H9 (cell line): ENCODE data around the gene PRR36. TPM values are rescaled to one million over a fixed set of nuclear protein-coding genes. Genes with fewer than 3 reads are reported as not detected.

ENCODE experiments used
- DNase-seq: peaks from one replicate; pipeline ENCODE4 v3.0.0-alpha.2; 2017
- H2AFZ ChIP-seq: one replicate; pipeline ENCODE4 v1.6.1; 2013; ENCODE audit warnings: mild to moderate bottlenecking, low read length, control low read depth, moderate library complexity
- H2AK5ac ChIP-seq: 2 replicates; pipeline ENCODE4 v1.6.1; 2013; ENCODE audit warnings: low read length, control low read depth, mixed read lengths; ENCODE audit not compliant: insufficient read length
- H2BK120ac ChIP-seq: one replicate; pipeline ENCODE4 v1.6.1; 2013; ENCODE audit warnings: low read depth, mild to moderate bottlenecking, low read length, control low read depth, inconsistent platforms; ENCODE audit not compliant: poor library complexity, severe bottlenecking
- H2BK12ac ChIP-seq: 2 replicates; pipeline ENCODE4 v1.6.1; 2013; ENCODE audit warnings: low read length, control low read depth, mixed read lengths, low read depth; ENCODE audit not compliant: insufficient read length
- H2BK15ac ChIP-seq: 2 replicates; pipeline ENCODE4 v1.6.1; 2013; ENCODE audit warnings: low read depth, low read length, control low read depth
- H2BK20ac ChIP-seq: one replicate; pipeline ENCODE4 v1.6.1; 2013; ENCODE audit warnings: low read depth, mild to moderate bottlenecking, low read length, control low read depth, inconsistent platforms; ENCODE audit not compliant: poor library complexity, severe bottlenecking
- H2BK5ac ChIP-seq: 2 replicates; pipeline ENCODE4 v1.6.1; 2013; ENCODE audit warnings: low read length, control low read depth, mixed read lengths; ENCODE audit not compliant: insufficient read length
- H3K14ac ChIP-seq: 2 replicates; pipeline ENCODE4 v1.6.1; 2013; ENCODE audit warnings: low read length, control low read depth; ENCODE audit not compliant: insufficient read depth
- H3K18ac ChIP-seq: 2 replicates; pipeline ENCODE4 v1.6.1; 2013; ENCODE audit warnings: low read depth, mild to moderate bottlenecking, mixed read lengths, low read length, control low read depth; ENCODE audit not compliant: insufficient read length
- H3K23ac ChIP-seq: 2 replicates; pipeline ENCODE4 v1.6.1; 2013; ENCODE audit warnings: low read length, control low read depth, mixed read lengths, low read depth; ENCODE audit not compliant: insufficient read length
- H3K23me2 ChIP-seq: 2 replicates; pipeline ENCODE4 v1.6.1; 2013; ENCODE audit warnings: low read depth, mild to moderate bottlenecking, mixed read lengths, low read length, control low read depth; ENCODE audit not compliant: insufficient read length, poor library complexity, severe bottlenecking
- H3K27ac ChIP-seq: 2 replicates; pipeline ENCODE4 v1.5.1; 2013; ENCODE audit warnings: low read length, control low read depth, mixed read lengths, low read depth; ENCODE audit not compliant: insufficient read length
- H3K27me3 ChIP-seq: 2 replicates; pipeline ENCODE4 v1.6.1; 2013; ENCODE audit warnings: low read length, control low read depth, inconsistent platforms; ENCODE audit not compliant: insufficient read depth
- H3K4ac ChIP-seq: 2 replicates; pipeline ENCODE4 v1.6.1; 2013; ENCODE audit warnings: low read depth, mild to moderate bottlenecking, control low read depth, inconsistent platforms, low read length, moderate library complexity
- H3K4me1 ChIP-seq: 2 replicates; pipeline ENCODE4 v1.6.1; 2013; ENCODE audit warnings: low read length, control low read depth, inconsistent platforms; ENCODE audit not compliant: insufficient read depth
- H3K4me2 ChIP-seq: 2 replicates; pipeline ENCODE4 v1.6.1; 2013; ENCODE audit warnings: low read length, control low read depth, mixed read lengths; ENCODE audit not compliant: insufficient read length, insufficient read depth
- H3K56ac ChIP-seq: 2 replicates; pipeline ENCODE4 v1.6.1; 2013; ENCODE audit warnings: low read depth, mild to moderate bottlenecking, mixed read lengths, low read length, control low read depth; ENCODE audit not compliant: insufficient read length
- H3K79me1 ChIP-seq: 2 replicates; pipeline ENCODE4 v1.6.1; 2013; ENCODE audit warnings: low read depth, mild to moderate bottlenecking, moderate library complexity, low read length, control low read depth, inconsistent platforms; ENCODE audit not compliant: insufficient read depth, poor library complexity, severe bottlenecking
- H3K79me2 ChIP-seq: 2 replicates; pipeline ENCODE4 v1.6.1; 2013; ENCODE audit warnings: low read length, control low read depth, inconsistent platforms; ENCODE audit not compliant: insufficient read depth
- H3K9ac ChIP-seq: 2 replicates; pipeline ENCODE4 v1.6.1; 2013; ENCODE audit warnings: low read length, control low read depth, mixed read lengths; ENCODE audit not compliant: insufficient read length; ENCODE audit errors: extremely low read depth
- H3K9me3 ChIP-seq: one replicate; pipeline ENCODE4 v1.6.1; 2013; ENCODE audit warnings: low read depth, low read length, inconsistent platforms; ENCODE audit not compliant: control insufficient read depth
- H3T11ph ChIP-seq: one replicate; pipeline ENCODE4 v1.6.1; 2013; ENCODE audit warnings: mild to moderate bottlenecking, low read length, control low read depth, inconsistent platforms
- H4K20me1 ChIP-seq: one replicate; pipeline ENCODE4 v1.6.1; 2013; ENCODE audit not compliant: control insufficient read depth, insufficient read length, insufficient read depth
- H4K5ac ChIP-seq: 2 replicates; pipeline ENCODE4 v1.6.1; 2013; ENCODE audit warnings: low read depth, mild to moderate bottlenecking, mixed read lengths, low read length, control low read depth; ENCODE audit not compliant: insufficient read length
- H4K8ac ChIP-seq: replicated peaks from 2 replicates; pipeline ENCODE4 v1.6.1; 2013; ENCODE audit warnings: low read length, control low read depth, mixed read lengths, low read depth; ENCODE audit not compliant: insufficient read length
- H4K91ac ChIP-seq: 2 replicates; pipeline ENCODE4 v1.6.1; 2013; ENCODE audit warnings: low read depth, mild to moderate bottlenecking, moderate library complexity, mixed read lengths, low read length, control low read depth; ENCODE audit not compliant: insufficient read length
- H3K27ac Mint-ChIP-seq, 3 experiments: 2 replicates in 2 of 3; 3 replicates in 1 of 3; pipeline ENCODE4 v1.8.0; 2020 to 2021; ENCODE audit warnings: mixed read lengths in 3 of 3, mild to moderate bottlenecking in 1 of 3, moderate library complexity in 1 of 3
- H3K27me3 Mint-ChIP-seq: 2 replicates; pipeline ENCODE4 v1.8.0; 2021; ENCODE audit warnings: low read depth, mild to moderate bottlenecking, moderate library complexity, mixed read lengths
- H3K36me3 Mint-ChIP-seq, 3 experiments: 2 replicates in 2 of 3; 3 replicates in 1 of 3; pipeline ENCODE4 v1.8.0; 2020 to 2021; ENCODE audit warnings: low read depth in 3 of 3, mixed read lengths in 3 of 3; ENCODE audit not compliant: insufficient read depth in 1 of 3
- H3K4me1 Mint-ChIP-seq, 2 experiments: 2 replicates each; pipeline ENCODE4 v1.8.0; 2020; ENCODE audit warnings: mixed read lengths in 2 of 2
- H3K4me3 Mint-ChIP-seq, 2 experiments: 2 replicates in 1 of 2; 3 replicates in 1 of 2; pipeline ENCODE4 v1.8.0; 2020 to 2021; ENCODE audit warnings: mild to moderate bottlenecking in 2 of 2, mixed read lengths in 2 of 2, moderate library complexity in 1 of 2
- H3K9me3 Mint-ChIP-seq, 2 experiments: 2 replicates in 1 of 2; 3 replicates in 1 of 2; pipeline ENCODE4 v1.8.0; 2020; ENCODE audit warnings: mild to moderate bottlenecking in 2 of 2, mixed read lengths in 2 of 2, moderate library complexity in 1 of 2
- WGBS: extraction: QIAGEN DNeasy Blood & Tissue Kit; methylation state at CpG from one replicate; pipeline ENCODE4 v1.1.7; 2013; ENCODE audit warnings: missing lambda C conversion rate, low lambda C conversion rate, mixed read lengths; ENCODE audit not compliant: insufficient read length; ENCODE audit errors: extremely low coverage; 5-methylcytosine and 5-hydroxymethylcytosine counted together
- total RNA-seq: library from RNA; stranded (reverse); gene quantifications from 2 replicates; pipeline ENCODE4 v1.2.1, GENCODE V29; 2021
- TF ChIP-seq, protein P1 (sequence below): fragments of 200-600 bp; sonication (generic); conservative IDR thresholded peaks from 3 replicates; pipeline ENCODE4 v1.8.0; 2021; ENCODE audit warnings: antibody characterized with exemption, mild to moderate bottlenecking

PRR36 gene
- total RNA-seq, 1 experiment from 2014 or later, result 20.4 TPM

DNA sequence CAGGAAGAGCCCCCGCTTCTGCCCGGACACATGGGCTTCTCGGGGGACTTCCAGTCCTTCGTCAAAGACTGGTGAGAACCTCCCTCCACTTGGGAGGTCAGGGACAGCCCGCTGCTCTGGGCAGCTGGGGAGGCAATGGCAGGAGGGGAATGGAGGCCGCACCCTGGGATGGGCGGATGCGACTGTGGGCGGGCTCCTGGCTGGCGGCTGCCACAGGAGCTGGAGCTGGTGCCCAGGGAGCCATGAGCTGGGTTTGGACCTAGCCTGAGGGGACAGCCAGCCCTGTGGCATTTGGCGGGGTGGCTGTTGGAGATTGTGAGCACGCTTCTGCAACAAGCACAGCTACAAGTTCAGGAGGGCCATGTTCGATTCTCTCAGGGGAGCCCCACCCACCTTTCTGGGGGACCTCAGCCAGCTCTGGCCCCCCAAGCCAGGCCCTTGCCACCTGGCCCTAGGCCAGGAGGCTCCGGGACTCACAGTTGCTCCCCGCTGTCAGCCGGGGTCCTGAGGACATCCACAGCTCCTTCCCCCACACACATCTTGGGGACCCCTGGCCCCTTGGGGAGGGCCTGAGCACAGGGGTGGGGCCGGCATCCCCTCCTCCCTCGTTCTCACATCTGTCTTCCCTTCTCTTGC, 37.4 kb upstream of the PRR36 start:
- Histone ChIP-seq H4K20me1 (no peaks in the 10 kb centered on the region), H3K79me1 (no peaks in the 10 kb centered on the region), H2BK20ac (no peak overlapping the region), H2BK5ac (no peak overlapping the region), H3K56ac (no peak overlapping the region), H3K27me3 (peaks cover 9% of the 10 kb centered on the region; the same call in 1 of the 2 replicates), H4K8ac (no peak overlapping the region), H3K9ac (no peak overlapping the region), H3K23ac (no peak overlapping the region), H3K27ac (no peak overlapping the region), H4K5ac (no peak overlapping the region), H3K4me2 (no peak overlapping the region), H2BK120ac (no peak overlapping the region), H3K18ac (no peak overlapping the region), H3K14ac (no peak overlapping the region), H2BK12ac (no peak overlapping the region), H2BK15ac (no peak overlapping the region), H3K79me2 (no peaks in the 10 kb centered on the region), H2AFZ (no peak overlapping the region), H3K9me3 (no peaks in the 10 kb centered on the region), H3K4ac (no peak overlapping the region), H3T11ph (no peak overlapping the region), H3K23me2 (peaks cover 5% of the 10 kb centered on the region), H4K91ac (no peak overlapping the region), H3K4me1 (no peaks in the 10 kb centered on the region), H2AK5ac (no peak overlapping the region)
- no CpG with 5 or more reads among the region's 18 CpGs for WGBS
- TF ChIP-seq, protein P1, sequence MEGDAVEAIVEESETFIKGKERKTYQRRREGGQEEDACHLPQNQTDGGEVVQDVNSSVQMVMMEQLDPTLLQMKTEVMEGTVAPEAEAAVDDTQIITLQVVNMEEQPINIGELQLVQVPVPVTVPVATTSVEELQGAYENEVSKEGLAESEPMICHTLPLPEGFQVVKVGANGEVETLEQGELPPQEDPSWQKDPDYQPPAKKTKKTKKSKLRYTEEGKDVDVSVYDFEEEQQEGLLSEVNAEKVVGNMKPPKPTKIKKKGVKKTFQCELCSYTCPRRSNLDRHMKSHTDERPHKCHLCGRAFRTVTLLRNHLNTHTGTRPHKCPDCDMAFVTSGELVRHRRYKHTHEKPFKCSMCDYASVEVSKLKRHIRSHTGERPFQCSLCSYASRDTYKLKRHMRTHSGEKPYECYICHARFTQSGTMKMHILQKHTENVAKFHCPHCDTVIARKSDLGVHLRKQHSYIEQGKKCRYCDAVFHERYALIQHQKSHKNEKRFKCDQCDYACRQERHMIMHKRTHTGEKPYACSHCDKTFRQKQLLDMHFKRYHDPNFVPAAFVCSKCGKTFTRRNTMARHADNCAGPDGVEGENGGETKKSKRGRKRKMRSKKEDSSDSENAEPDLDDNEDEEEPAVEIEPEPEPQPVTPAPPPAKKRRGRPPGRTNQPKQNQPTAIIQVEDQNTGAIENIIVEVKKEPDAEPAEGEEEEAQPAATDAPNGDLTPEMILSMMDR, result no peak
- peaks cover 27% of the 10 kb centered on the region for H3K27me3 Mint-ChIP-seq
- no peak overlapping the region for H3K4me3 Mint-ChIP-seq
- H3K36me3 Mint-ChIP-seq, result peaks cover 13 to 28% (median 24%) of the 10 kb centered on the region in 3 experiments; a peak in 6 of 7 replicates
- no peaks in the 10 kb centered on the region for H3K9me3 Mint-ChIP-seq
- no peak overlapping the region for H3K27ac Mint-ChIP-seq
- no peak for DNase-seq
- peaks cover 3 to 6% of the 10 kb centered on the region in 2 experiments; a peak in 2 of 4 replicates for H3K4me1 Mint-ChIP-seq
